ENCODE measurements around the gene SMARCA4.

The SMARCA4 gene

GRCh38 chr19:10922638-10923014 lies 38.2 kb upstream of the SMARCA4 start:
- TF ChIP-seq CTCF (IDR thresholded peaks at IDR 0.05; ENCODE audit: insufficient read depth, missing control alignments) = no peak
- DNase-seq (ENCODE audit: insufficient read length, low spot score) (no peak), FAIRE-seq (no peak)

GRCh38 chr19:10923260-10924112 lies 37.3 kb upstream of the SMARCA4 start:
- TF ChIP-seq CTCF (IDR thresholded peaks at IDR 0.05; ENCODE audit: insufficient read depth, missing control alignments) = no peak
- no peak for FAIRE-seq
- DNase-seq (ENCODE audit: insufficient read length, low spot score) = no peak

- DNase-seq (ENCODE audit: insufficient read length, low spot score) (no peak), FAIRE-seq (no peak)
- TF ChIP-seq CTCF (IDR thresholded peaks at IDR 0.05; ENCODE audit: insufficient read depth, missing control alignments) = no peak
Observed at GRCh38 chr19:10924597-10924996, 36.2 kb upstream of the SMARCA4 start.

GRCh38 chr19:10927730-10928562 lies 32.9 kb upstream of the SMARCA4 start:
- no peak for DNase-seq (ENCODE audit: insufficient read length, low spot score)
- FAIRE-seq = no peak
- TF ChIP-seq CTCF (IDR thresholded peaks at IDR 0.05; ENCODE audit: insufficient read depth, missing control alignments) = no peak

- FAIRE-seq (no peak), DNase-seq (ENCODE audit: insufficient read length, low spot score) (peak; percentile 91)
- TF ChIP-seq CTCF (IDR thresholded peaks at IDR 0.05; ENCODE audit: insufficient read depth, missing control alignments) = no peak
Observed at GRCh38 chr19:10928563-10929401, 32.0 kb upstream of the SMARCA4 start, which contains the start of the genes TIMM29 and YIPF2. TIMM29 (plus strand) TSS chr19:10928811; CDS start chr19:10928823, 12 bp downstream. YIPF2 (minus strand) TSS chr19:10928639; CDS start chr19:10928410, 229 bp downstream.

- FAIRE-seq = no peak
- DNase-seq (ENCODE audit: insufficient read length, low spot score) = no peak
- TF ChIP-seq CTCF (IDR thresholded peaks at IDR 0.05; ENCODE audit: insufficient read depth, missing control alignments) = no peak
Observed at GRCh38 chr19:10929402-10929794, 31.4 kb upstream of the SMARCA4 start.

Data from D721Med (cell line).